HL-60 (cell line): ENCODE data around the gene TCFL5.

Experiments used
- POLR2AphosphoS5 ChIP-seq: IDR thresholded peaks from 2 replicates; pipeline ENCODE4 v1.6.1; 2012; ENCODE audit warnings: low read depth
- TF ChIP-seq, protein P1 (sequence below): IDR thresholded peaks from one replicate; pipeline ENCODE4 v1.5.1; 2011; ENCODE audit warnings: low read length, control low read depth, inconsistent platforms; ENCODE audit not compliant: insufficient read depth

- TF ChIP-seq, protein P1, sequence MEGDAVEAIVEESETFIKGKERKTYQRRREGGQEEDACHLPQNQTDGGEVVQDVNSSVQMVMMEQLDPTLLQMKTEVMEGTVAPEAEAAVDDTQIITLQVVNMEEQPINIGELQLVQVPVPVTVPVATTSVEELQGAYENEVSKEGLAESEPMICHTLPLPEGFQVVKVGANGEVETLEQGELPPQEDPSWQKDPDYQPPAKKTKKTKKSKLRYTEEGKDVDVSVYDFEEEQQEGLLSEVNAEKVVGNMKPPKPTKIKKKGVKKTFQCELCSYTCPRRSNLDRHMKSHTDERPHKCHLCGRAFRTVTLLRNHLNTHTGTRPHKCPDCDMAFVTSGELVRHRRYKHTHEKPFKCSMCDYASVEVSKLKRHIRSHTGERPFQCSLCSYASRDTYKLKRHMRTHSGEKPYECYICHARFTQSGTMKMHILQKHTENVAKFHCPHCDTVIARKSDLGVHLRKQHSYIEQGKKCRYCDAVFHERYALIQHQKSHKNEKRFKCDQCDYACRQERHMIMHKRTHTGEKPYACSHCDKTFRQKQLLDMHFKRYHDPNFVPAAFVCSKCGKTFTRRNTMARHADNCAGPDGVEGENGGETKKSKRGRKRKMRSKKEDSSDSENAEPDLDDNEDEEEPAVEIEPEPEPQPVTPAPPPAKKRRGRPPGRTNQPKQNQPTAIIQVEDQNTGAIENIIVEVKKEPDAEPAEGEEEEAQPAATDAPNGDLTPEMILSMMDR = peak; percentile 90
- TF ChIP-seq POLR2AphosphoS5 = no peak
These were observed 70.1 kb downstream of the TCFL5 start for GRCh38 chr20:62791301-62792181.
